GM12878 (cell line): ENCODE results near the gene TXLNA.
"Not testable (repeated sequence)": the region's sequence is repeated elsewhere in the genome, so short reads cannot be mapped to it uniquely, and the experiment has no call there.

Experiments used
- PBX3 ChIP-seq: IDR thresholded peaks from 2 replicates; pipeline ENCODE4 v1.6.1; 2011; ENCODE audit warnings: mild to moderate bottlenecking, low read depth, low read length, moderate library complexity; ENCODE audit not compliant: insufficient replicate concordance
- ZNF592 ChIP-seq: fragments of 450-650 bp; IDR thresholded peaks from 2 replicates; pipeline ENCODE4 v1.6.1; 2017; ENCODE audit warnings: mild to moderate bottlenecking, moderate library complexity

DNA sequence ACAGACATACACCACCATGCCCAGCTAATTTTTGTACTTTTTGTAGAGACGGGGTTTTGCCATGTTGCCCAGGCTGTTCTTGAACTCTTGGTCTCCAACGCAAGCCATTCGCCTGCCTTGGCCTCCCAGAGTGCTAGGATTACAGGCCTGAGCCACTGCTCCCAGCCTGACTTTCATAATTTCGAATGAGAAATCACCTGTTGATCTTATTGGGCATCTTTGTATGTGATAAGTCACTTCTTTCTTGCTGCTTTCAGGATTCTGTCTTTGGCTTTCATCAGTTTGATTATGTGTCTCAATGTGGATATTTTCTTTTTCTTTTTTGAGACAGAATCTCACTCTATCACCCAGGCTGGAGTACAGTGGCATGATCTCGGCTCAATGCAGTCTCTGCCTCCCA is 31.7 kb upstream of the TXLNA start:
- not testable (repeated sequence) for TF ChIP-seq PBX3, ZNF592
